HEK293 (cell line): ENCODE results near the gene FGD5.

Source experiments
- CTCF ChIA-PET: fragments of 350-600 bp; formaldehyde crosslinking; extraction: SDS; loops from one replicate; lab custom pipeline; 2021; ENCODE audit warnings: antibody characterized with exemption; lab: Yijun Ruan, JAX
- POLR2A ChIA-PET: fragments of 300-600 bp; formaldehyde crosslinking; extraction: SDS; loops from one replicate; lab custom pipeline; 2020; ENCODE audit warnings: antibody characterized with exemption, inconsistent platforms; lab: Yijun Ruan, JAX
- H3K27ac ChIP-seq: fragments of 200-500 bp; sonication (Bioruptor generic); 2 replicates; pipeline ENCODE4 v1.5.1; 2014; ENCODE audit warnings: low read depth, low read length, control low read depth, inconsistent platforms; ENCODE audit errors: extremely low read depth
- H3K36me3 ChIP-seq, 2 experiments: fragments of 200-500 bp in 1 of 2; sonication (Bioruptor generic) in 1 of 2; 1 replicate in 1 of 2; 2 replicates in 1 of 2; pipeline ENCODE4 v1.5.1; 2014 to 2017; ENCODE audit warnings: inconsistent platforms in 2 of 2, low read length in 2 of 2; ENCODE audit not compliant: control insufficient read depth in 2 of 2, insufficient read depth in 1 of 2
- H3K4me1 ChIP-seq: fragments of 200-500 bp; sonication (Bioruptor generic); 2 replicates; pipeline ENCODE4 v1.5.1; 2014; ENCODE audit warnings: mild to moderate bottlenecking, low read length, inconsistent platforms; ENCODE audit not compliant: control insufficient read depth, insufficient read depth
- H3K4me3 ChIP-seq: 2 replicates; pipeline ENCODE4 v1.5.1; 2011; ENCODE audit warnings: low read depth, mild to moderate bottlenecking, control low read depth, low read length, moderate library complexity
- H3K9me3 ChIP-seq: fragments of 200-500 bp; sonication (Bioruptor generic); 2 replicates; pipeline ENCODE4 v1.5.1; 2014; ENCODE audit warnings: low read depth, low read length, inconsistent platforms; ENCODE audit not compliant: control insufficient read depth, insufficient read depth
- GLIS1 ChIP-seq: fragments of 450-650 bp; formaldehyde crosslinking; IDR thresholded peaks from 2 replicates; pipeline ENCODE4 v1.5.1; 2016; ENCODE audit warnings: missing biosample characterization, missing genetic modification characterization
- KLF17 ChIP-seq: fragments of 450-650 bp; formaldehyde crosslinking; IDR thresholded peaks from 2 replicates; pipeline ENCODE4 v1.5.1; 2016; ENCODE audit warnings: missing biosample characterization, missing genetic modification characterization
- KLF8 ChIP-seq: fragments of 450-650 bp; formaldehyde crosslinking; IDR thresholded peaks from 2 replicates; pipeline ENCODE4 v1.5.1; 2016; ENCODE audit warnings: missing biosample characterization, missing genetic modification characterization
- OVOL3 ChIP-seq: fragments of 450-650 bp; formaldehyde crosslinking; IDR thresholded peaks from 2 replicates; pipeline ENCODE4 v1.5.1; 2016; ENCODE audit warnings: missing biosample characterization, missing genetic modification characterization
- PRDM10 ChIP-seq: fragments of 450-650 bp; formaldehyde crosslinking; IDR thresholded peaks from 2 replicates; pipeline ENCODE4 v1.5.1; 2016; ENCODE audit warnings: missing biosample characterization, missing genetic modification characterization
- RBAK ChIP-seq: fragments of 450-650 bp; formaldehyde crosslinking; IDR thresholded peaks from 2 replicates; pipeline ENCODE4 v1.5.1; 2016; ENCODE audit warnings: missing biosample characterization, missing genetic modification characterization
- SP2 ChIP-seq: fragments of 450-650 bp; formaldehyde crosslinking; IDR thresholded peaks from 2 replicates; pipeline ENCODE4 v1.5.1; 2016; ENCODE audit warnings: missing biosample characterization, missing genetic modification characterization
- SP7 ChIP-seq: fragments of 450-650 bp; formaldehyde crosslinking; IDR thresholded peaks from 2 replicates; pipeline ENCODE4 v1.5.1; 2016; ENCODE audit warnings: missing biosample characterization, missing genetic modification characterization
- ZBTB48 ChIP-seq: fragments of 450-650 bp; formaldehyde crosslinking; IDR thresholded peaks from 2 replicates; pipeline ENCODE4 v1.5.1; 2016; ENCODE audit warnings: missing biosample characterization, missing genetic modification characterization
- ZNF157 ChIP-seq: fragments of 450-650 bp; formaldehyde crosslinking; IDR thresholded peaks from 2 replicates; pipeline ENCODE4 v1.5.1; 2016; ENCODE audit warnings: missing biosample characterization, missing genetic modification characterization
- ZNF18 ChIP-seq: fragments of 450-650 bp; formaldehyde crosslinking; IDR thresholded peaks from 2 replicates; pipeline ENCODE4 v1.5.1; 2016; ENCODE audit warnings: missing biosample characterization, missing genetic modification characterization
- ZNF184 ChIP-seq: fragments of 450-650 bp; IDR thresholded peaks from 2 replicates; pipeline ENCODE4 v1.5.1; 2018; ENCODE audit warnings: missing biosample characterization, mild to moderate bottlenecking, missing genetic modification characterization
- ZNF501 ChIP-seq: fragments of 450-650 bp; formaldehyde crosslinking; IDR thresholded peaks from 2 replicates; pipeline ENCODE4 v1.5.1; 2016; ENCODE audit warnings: missing biosample characterization, missing genetic modification characterization
- ZNF513 ChIP-seq: fragments of 450-650 bp; IDR thresholded peaks from 2 replicates; pipeline ENCODE4 v1.5.1; 2018; ENCODE audit warnings: missing biosample characterization, missing genetic modification characterization
- ZNF549 ChIP-seq: fragments of 450-650 bp; IDR thresholded peaks from 2 replicates; pipeline ENCODE4 v1.5.1; 2018; ENCODE audit warnings: missing biosample characterization, missing genetic modification characterization, mild to moderate bottlenecking, inconsistent platforms, moderate library complexity
- ZNF580 ChIP-seq: fragments of 450-650 bp; formaldehyde crosslinking; IDR thresholded peaks from 2 replicates; pipeline ENCODE4 v1.5.1; 2016; ENCODE audit warnings: missing biosample characterization, missing genetic modification characterization
- ZSCAN16 ChIP-seq: fragments of 450-650 bp; formaldehyde crosslinking; IDR thresholded peaks from 2 replicates; pipeline ENCODE4 v1.5.1; 2016; ENCODE audit warnings: missing biosample characterization, missing genetic modification characterization

Gene FGD5

GRCh38 chr3:14909250-14909649, 90.5 kb downstream of the FGD5 start (continued):
- no peak for TF ChIP-seq SP7 (tag by site-specific recombination)

GRCh38 chr3:14911651-14912050, 92.9 kb downstream of the FGD5 start:
- Histone ChIP-seq H3K4me1 (no peaks in the 10 kb centered on the region), H3K4me3 (no peak overlapping the region), H3K27ac (no peak overlapping the region), H3K36me3 (no peaks in the 10 kb centered on the region), H3K9me3 (no peaks in the 10 kb centered on the region)
- no peak for TF ChIP-seq RBAK
- TF ChIP-seq OVOL3 (tag by site-specific recombination), result no peak
- no peak for TF ChIP-seq ZNF18 (tag by site-specific recombination)
- 0 out of 2 replicates have a peak, but pooled peaks have one; percentile 53 for TF ChIP-seq ZSCAN16
- TF ChIP-seq ZNF184 (tag by site-specific recombination), result no peak
- no peak for TF ChIP-seq ZNF157 (tag by site-specific recombination)
- TF ChIP-seq ZNF549 (tag by site-specific recombination), result no peak
- ChIA-PET POLR2A (no interaction called here), CTCF (interaction anchor here (1.5 to 3.0 kb wide), 2 partner anchors 9 to 120 kb away, joined by 8 to 17 read pairs; no protein-coding TSS in a partner anchor)

- CTCF ChIA-PET, result interaction anchor here (0.6 to 3.0 kb wide), 3 partner anchors 14 to 240 kb away, joined by 3 to 17 read pairs (median 5); no protein-coding TSS in a partner anchor
- no peaks in the 10 kb centered on the region for H3K4me1 ChIP-seq
- POLR2A ChIA-PET, result no interaction called here
- no peak overlapping the region for H3K4me3 ChIP-seq
- H3K9me3 ChIP-seq, result no peaks in the 10 kb centered on the region
- H3K36me3 ChIP-seq, result no peaks in the 10 kb centered on the region
- H3K27ac ChIP-seq, result no peak overlapping the region
- TF ChIP-seq PRDM10 (peak; percentile 46; the same call in 1 of the 2 replicates), KLF17 (tag by site-specific recombination) (no peak)
These were observed 94.5 kb downstream of the FGD5 start for GRCh38 chr3:14913071-14913925.

- ChIA-PET CTCF (interaction anchor here (0.6 to 3.0 kb wide), 5 partner anchors 10 to 662 kb away, joined by 3 to 17 read pairs (median 3); no protein-coding TSS in a partner anchor), POLR2A (no interaction called here)
- Histone ChIP-seq H3K27ac (no peak overlapping the region), H3K4me3 (no peak overlapping the region), H3K4me1 (no peaks in the 10 kb centered on the region), H3K9me3 (no peaks in the 10 kb centered on the region), H3K36me3 (no peaks in the 10 kb centered on the region)
- TF ChIP-seq ZBTB48 (tag by site-specific recombination), result no peak
- TF ChIP-seq SP2 (tag by site-specific recombination), result no peak
- no peak for TF ChIP-seq KLF8
- no peak for TF ChIP-seq ZNF513
- TF ChIP-seq ZNF501 (tag by site-specific recombination), result no peak
- no peak for TF ChIP-seq GLIS1 (tag by site-specific recombination)
- no peak for TF ChIP-seq ZNF580
These were observed 95.4 kb downstream of the FGD5 start for GRCh38 chr3:14913926-14914778.
